GM15510 (cell line): ENCODE measurements around the gene SERTM1.

Experiments used
- POLR2A ChIP-seq: IDR thresholded peaks from 3 replicates; pipeline ENCODE4 v1.6.1; 2011; ENCODE audit warnings: borderline replicate concordance; ENCODE audit not compliant: insufficient read length; ENCODE audit errors: extremely low read depth

Gene SERTM1

DNA sequence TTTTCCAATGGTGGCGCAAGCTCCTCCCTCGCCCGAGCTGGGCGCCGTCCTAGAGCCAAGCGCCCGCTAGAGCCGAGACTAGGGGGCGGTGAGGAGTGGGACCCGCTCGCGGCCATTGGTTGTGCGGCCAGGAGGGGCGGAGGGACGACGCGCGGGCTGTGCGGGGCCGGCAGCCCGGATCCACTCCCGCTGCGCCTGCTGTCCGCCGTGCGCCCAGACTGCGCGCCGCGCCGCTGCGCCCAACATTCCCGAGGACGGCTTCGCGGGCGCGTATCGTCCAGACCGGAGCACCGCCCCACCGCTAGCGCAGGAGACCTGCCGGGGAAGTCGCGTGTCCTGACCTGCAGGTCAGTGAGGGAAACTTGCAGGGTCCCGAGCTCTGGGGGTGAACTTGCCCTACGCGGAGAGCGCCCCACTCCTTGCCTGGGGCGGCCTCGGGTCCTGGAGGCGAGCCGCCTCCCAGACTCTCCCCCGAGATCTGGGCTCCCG lies at the start of gene SERTM1:
Gene SERTM1 (plus strand): TSS at position 183 of the 489 bp plus-strand sequence. CDS start 21,059 bp downstream, outside the sequence.
- no peak for TF ChIP-seq POLR2A

DNA sequence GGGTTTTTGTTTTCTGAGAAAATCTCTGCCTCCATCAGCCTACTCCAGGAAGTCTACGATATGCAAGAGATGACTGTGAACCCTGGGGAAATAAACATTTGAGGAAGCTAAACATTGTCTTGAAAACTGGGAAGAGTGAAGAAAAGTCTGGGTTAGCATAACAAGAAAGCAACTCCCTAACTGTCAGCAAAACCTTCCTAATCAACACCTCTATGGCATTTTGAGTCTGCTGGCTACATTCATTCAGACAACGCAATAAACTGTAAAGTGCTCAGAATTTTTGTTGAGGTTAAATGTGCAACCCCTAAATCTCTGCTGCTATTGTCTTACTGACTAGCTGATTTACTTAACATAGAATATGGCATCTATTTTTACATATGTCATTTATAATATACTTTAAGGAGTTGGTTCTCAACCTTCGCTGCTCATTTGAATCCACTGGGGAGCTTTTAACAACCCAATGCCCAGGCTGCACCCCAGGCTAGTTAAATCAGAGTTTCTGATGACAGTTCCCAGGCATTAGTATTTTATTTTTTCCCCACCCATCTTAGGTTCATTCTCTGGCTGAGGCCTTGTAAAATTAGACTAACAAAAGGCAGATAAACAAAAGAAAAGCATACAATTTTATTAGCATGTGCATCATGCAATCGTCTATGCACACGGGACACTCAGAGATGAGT lies 45.3 kb upstream of the SERTM1 start:
- TF ChIP-seq POLR2A: no peak

GRCh38 chr13:36629057-36629385 lies 44.8 kb upstream of the SERTM1 start:
- TF ChIP-seq POLR2A: no peak

- TF ChIP-seq POLR2A: no peak
Observed at GRCh38 chr13:36630181-36630803, 43.5 kb upstream of the SERTM1 start.

- TF ChIP-seq POLR2A: no peak
Observed at GRCh38 chr13:36639610-36640009, 34.2 kb upstream of the SERTM1 start.

DNA sequence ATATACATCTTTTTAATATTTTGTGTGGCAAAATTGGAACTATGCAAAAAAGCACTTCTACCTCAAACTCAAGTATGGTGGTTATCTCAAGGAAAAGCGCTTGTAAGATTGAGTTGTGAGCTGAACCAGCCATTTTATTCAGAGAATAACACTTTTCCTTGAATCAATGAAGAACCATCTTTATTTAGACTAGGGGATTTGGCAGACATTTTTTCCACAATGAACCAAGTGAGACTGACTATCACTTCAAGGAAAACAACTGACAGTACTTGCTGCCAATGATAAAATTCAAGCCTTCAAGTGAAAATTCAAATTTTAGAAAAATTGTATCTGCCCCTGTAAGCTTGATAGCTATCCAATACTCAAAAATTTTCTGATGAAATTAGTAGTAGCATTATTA lies 23.2 kb upstream of the SERTM1 start:
- TF ChIP-seq POLR2A: no peak

DNA sequence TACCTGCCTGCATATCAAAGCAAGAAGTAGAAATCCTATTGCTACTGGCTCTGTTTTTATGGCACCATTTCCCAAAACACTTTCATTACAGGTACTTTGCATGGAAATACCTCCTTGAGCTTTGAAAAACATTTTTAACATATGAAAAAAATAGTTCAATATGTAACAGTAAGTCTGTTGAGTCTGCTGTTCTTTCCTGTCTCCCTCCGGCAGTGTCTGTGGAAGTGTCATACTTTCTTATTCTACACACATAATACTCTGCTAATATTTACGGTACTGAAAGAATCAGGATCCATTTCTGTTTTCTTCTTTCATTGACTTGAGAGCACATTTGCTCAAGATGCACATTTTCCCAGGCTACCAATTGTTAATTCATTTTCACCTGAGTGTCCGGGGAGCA lies 8.2 kb upstream of the SERTM1 start:
- TF ChIP-seq POLR2A: no peak

DNA sequence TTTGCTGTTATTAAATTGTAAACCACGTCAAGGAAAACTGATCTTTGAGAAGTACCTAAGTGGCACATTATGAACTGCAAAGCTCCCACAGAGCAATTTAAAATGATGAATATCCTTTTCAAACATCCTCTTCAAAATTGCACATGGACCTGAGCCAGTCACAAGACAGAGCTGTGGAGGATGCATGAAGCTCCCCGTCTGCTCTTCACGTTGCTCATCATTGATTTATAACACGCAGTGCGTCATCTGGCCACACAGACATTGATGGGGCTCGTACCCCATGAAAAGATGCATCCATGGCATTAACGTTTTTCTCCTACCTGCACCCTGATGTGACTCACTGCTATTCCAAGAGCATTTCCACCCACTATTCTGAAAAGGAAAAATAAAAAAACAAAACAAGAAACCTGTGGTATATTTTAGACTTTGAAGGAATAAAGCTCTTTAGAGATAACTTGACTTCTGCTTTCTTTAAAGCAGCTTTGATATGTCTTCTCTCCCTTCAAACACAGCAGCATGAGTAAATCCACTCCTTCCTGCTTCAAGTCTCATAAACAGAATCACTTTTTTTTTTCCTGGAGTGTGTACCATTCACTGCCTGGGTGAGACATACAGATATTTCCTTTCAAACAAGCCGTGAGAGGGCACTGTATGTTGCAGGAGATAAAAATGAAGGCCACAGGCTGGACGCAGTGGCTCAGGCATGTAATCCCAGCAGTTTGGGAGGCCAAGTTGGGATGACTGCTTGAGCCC lies 7.2 kb upstream of the SERTM1 start:
- TF ChIP-seq POLR2A: no peak

DNA sequence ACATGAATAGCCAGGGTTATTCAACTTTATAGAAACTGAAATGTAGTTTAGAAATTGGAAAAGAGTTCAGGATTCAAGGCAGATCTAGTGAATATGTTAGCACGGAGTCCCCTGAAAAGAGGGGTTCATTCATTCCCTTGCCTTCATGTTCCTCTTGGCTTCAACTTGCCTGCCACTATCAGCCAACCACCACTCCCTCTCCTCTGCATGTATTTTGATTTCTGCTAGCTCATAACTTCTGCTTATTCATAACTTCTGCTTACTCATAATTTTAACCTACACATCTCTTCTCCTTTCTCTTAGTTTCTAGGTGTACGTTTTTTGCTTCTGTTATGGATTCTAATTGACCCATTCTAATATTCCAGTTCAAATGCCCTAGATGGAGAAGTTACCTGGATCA lies 5.5 kb upstream of the SERTM1 start:
- TF ChIP-seq POLR2A: no peak

DNA sequence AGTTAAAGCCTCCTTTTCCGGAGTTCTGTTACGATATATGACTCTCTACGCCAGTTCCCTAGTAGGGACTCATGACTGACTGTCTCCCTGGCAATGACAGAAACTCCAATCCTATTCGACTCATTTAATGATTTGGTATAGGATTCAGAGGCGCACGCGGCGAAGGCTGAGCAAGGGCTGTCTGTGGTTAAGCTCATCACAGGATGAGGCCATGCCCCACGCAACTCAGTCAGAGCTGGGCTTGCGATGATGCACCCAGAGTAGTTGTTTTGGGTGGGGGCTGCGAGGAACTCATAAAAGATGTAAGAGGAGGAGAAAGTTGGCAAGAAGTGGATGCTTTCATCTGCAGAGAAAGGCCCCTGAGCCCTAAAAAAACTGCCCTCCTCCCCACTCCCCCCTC lies 468 bp upstream of the SERTM1 start:
- TF ChIP-seq POLR2A: no peak

DNA sequence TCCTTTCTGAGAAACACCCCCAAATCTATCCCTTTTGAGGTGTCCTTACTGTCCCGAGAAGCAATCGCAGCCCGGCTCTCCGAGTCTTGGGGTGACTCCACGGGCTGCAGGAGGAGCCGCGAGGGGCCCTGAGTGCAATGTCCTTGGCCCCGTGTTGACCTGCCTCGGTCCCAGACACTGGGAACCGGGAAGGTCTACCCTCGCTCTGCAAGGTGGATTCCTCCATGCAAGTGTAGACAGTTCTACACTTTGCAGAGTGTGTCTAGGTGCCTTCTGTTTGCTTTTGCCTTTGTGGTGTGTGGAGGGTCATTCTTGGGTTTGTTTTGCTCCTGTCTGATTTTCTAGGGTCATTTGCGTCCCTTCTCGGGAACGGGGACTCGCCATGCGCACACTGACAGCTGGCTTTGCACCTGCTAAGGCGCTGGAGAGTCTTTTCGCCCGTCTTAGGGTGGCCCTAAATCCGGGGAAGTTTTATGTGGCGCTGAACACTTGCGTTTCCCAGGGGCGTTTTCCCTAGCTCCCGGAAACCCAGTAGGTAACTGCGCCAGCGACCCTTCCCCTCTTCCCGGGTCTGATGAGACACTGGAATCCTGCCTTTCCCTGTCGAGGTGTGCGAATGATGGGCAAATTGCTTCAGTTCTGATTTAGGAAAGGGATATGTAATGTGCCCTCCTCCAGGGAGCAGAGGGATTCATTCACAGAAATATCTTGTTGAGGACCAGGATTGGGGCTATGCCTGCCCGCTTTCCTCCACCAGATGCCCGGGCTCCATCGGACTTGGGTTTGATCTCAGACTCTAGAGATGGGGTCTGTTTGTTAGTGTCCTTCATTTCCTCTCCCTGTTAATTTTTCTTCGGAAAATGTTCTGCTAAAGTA lies 755 bp downstream of the SERTM1 start:
- no peak for TF ChIP-seq POLR2A

DNA sequence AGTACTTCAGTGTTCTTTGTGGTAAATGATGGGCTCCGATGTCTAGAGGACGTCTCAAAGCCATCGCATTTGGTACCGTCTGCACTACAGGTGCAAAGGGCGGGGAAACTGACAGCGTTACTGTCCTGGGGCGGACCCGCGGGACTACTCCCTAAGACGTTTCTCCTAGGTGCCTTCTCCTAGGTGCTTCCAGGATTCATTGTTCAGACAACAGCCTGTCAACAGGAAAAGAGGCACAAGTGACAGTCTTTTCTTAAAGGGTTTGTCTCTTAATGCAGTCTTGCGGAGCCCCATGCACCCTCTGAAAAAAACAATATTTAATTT lies 1.4 kb downstream of the SERTM1 start:
- no peak for TF ChIP-seq POLR2A

GRCh38 chr13:36680913-36681312 lies 7.1 kb downstream of the SERTM1 start:
- no peak for TF ChIP-seq POLR2A

DNA sequence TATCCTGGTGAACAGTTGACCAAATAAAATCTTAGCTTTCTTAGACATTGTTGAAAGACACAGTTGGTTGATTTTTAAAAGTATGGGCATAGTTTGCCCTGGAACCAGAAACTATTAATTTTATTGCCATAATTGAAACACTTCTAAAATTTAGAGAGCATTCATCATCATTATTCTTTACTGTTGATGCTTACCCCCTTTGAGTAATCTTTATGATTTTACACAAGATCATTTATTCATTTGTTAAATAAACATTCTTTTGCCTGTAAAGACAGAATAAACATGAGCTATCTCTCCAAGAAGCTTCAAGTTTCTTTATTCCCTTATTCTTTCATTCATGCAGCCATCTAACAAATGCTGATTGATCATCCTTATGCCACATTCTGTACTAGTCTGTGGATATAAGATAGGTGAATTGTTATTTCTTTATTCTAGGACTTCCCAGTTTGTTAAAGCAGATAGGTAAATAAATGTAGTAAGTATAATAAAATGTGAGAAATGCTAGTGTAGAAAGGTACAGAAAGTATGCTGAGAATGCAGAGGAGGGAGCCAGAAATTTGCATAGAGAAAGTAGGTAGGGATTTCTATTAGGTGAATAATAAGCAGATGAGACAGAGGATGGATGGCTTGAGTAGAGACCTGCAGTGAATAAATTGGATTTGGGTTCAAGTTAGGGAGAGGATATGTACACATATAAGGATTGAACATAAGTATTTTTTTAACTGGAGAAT lies 8.2 kb downstream of the SERTM1 start:
- no peak for TF ChIP-seq POLR2A

GRCh38 chr13:36683701-36684100 lies 9.9 kb downstream of the SERTM1 start:
- no peak for TF ChIP-seq POLR2A

DNA sequence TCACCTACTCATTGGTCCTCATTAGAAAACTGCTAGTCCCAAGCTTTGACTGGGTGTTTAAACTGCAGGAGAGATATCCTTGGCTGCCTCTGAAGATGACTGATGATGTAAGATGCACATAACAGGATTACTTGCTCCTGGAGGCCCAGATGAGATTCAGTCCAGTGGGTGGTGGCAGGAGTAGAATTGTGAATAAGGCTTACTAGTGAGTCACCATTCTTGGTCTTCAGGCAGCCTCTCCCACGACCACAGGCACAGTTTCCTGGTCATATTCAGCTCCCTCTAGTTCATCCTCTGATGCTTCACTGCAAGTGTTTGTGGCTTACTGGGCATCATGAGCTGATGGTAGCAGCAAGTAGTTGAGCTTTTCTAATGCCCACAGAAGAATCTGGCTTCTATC lies 12.1 kb downstream of the SERTM1 start:
- no peak for TF ChIP-seq POLR2A
